Ectodermal cell (in vitro differentiated cells): ENCODE measurements around the gene CD86.

Experiments
- H3K27ac ChIP-seq: 2 replicates; pipeline ENCODE4 v1.7.0; 2013; ENCODE audit warnings: mild to moderate bottlenecking, low read depth, low read length; ENCODE audit not compliant: insufficient read depth, poor library complexity, severe bottlenecking
- H3K27me3 ChIP-seq: 2 replicates; pipeline ENCODE4 v1.7.0; 2013; ENCODE audit warnings: mild to moderate bottlenecking, low read length; ENCODE audit not compliant: insufficient read depth, control insufficient read depth, poor library complexity, severe bottlenecking
- H3K36me3 ChIP-seq: one replicate; pipeline ENCODE4 v1.7.0; 2013; ENCODE audit warnings: low read length; ENCODE audit not compliant: control insufficient read depth, insufficient read depth
- H3K4me1 ChIP-seq: one replicate; pipeline ENCODE4 v1.7.0; 2013; ENCODE audit warnings: low read length; ENCODE audit not compliant: control insufficient read depth, insufficient read depth
- H3K4me3 ChIP-seq: 2 replicates; pipeline ENCODE4 v1.7.0; 2013; ENCODE audit warnings: low read depth, low read length, control low read depth; ENCODE audit not compliant: insufficient read depth
- H3K9me3 ChIP-seq: 2 replicates; pipeline ENCODE4 v1.7.0; 2013; ENCODE audit warnings: mild to moderate bottlenecking, low read length, moderate library complexity; ENCODE audit not compliant: control insufficient read depth
- WGBS, 2 experiments: methylation state at CpG; one replicate each; pipeline ENCODE4 v1.1.7; 2013; ENCODE audit warnings: missing lambda C conversion rate in 2 of 2; 5-methylcytosine and 5-hydroxymethylcytosine counted together

CD86 gene

DNA sequence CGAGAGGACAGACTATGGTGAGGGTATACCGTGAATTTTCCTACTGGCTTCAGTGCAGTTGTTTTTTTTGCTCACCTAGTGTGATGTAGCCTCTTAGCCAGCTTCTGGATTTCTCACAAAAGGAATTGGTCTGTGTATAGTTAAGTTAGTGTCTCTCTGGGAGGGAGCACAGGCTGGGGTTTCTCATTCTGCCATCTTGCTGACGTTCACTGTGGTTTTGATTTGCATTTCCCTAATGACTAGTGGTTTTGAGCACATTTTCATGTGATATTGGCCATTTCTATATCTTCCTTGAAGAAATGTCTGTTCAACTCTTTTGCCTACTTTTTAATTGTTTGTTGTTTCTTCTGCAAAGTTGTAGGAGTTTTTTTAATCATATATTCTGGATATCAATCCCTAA is 2.2 kb upstream of the CD86 start:
- Histone ChIP-seq H3K27me3 (no peaks in the 10 kb centered on the region), H3K27ac (no peak overlapping the region), H3K4me3 (no peak overlapping the region), H3K9me3 (no peaks in the 10 kb centered on the region), H3K4me1 (no peaks in the 10 kb centered on the region), H3K36me3 (no peaks in the 10 kb centered on the region)
- WGBS, 2 experiments = 94 to 99% methylated on average over 3 of the region's 3 CpGs

DNA sequence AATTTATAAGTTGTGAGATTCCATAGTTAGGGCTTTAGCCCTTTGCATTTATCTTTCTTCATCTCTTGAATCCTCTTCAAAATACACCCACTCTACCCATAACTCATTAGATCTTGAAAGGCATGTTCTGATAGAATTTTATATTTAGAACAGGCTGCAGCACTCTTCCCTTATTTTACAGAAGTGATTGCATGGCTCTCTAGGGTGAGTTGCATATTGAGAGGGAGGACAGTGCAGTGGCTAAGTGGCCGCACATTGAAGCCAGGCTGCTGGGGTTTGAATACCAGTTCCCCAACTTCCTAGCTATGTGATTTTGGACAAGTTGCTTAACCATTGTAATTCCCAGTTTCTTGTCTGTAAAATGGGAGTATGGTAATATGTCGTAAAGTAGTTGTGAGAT is 2.5 kb downstream of the CD86 start:
- Histone ChIP-seq H3K27me3 (no peaks in the 10 kb centered on the region), H3K4me3 (no peak overlapping the region), H3K9me3 (no peaks in the 10 kb centered on the region), H3K36me3 (no peaks in the 10 kb centered on the region), H3K27ac (no peak overlapping the region), H3K4me1 (no peaks in the 10 kb centered on the region)
- 97 to 100% methylated on average over 2 of the region's 2 CpGs for WGBS, 2 experiments

DNA sequence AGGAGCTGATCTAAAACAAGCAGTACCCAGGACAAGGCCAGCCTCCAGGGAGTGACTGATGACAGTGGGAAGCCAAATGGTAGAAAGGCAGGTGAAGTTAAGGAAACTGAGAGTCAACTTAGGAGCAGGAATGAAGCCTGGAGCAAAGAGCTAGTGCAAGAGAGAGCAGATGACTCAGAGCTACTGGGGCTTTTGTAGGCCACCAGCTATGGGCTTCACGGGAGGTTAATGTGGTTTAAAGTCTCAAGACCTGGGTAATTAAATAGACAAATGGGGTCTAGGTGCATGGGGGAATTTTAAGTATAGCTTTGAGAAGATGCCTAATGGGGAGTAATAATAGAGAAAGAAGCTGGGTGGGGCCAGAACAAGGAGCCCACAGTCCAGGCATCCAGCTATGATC is 3.1 kb downstream of the CD86 start:
- WGBS, 2 experiments = 91 to 93% methylated on average over 1 of the region's 1 CpG
- H3K27ac ChIP-seq = no peak overlapping the region

DNA sequence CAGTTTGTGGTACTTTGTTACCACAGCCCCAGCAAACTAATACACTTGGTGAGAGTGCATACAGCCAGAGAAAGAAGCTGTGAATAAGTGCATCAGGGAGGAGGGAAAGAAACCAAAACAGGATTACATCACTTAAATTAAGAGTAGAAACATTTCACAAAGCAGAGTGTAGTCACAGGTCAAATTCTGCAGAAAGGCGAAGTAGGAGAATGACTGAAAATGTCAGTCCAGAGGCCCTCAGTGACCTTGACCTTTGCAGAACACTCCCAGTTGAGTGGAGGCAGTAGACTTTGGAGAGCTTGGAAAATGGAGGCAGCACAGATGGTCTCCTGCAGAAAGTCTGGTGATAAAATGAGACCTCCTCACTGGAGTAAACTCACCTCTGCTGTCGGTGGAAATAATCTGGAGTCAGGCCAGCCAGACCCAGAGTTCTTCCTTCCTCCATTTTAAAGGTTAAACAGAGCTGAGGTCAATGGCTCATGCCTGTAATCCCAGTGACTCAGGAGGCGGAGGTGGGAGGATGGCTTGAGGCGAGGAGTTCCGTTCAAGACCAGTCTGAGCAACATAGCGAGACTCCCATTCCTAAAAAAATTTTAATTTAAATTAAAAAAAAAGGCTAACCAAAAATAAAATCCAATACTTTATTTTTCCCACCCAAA is 5.0 kb downstream of the CD86 start:
- no peak overlapping the region for H3K27ac ChIP-seq
- WGBS, 2 experiments = 88 to 100% methylated on average over 2 to 5 of the region's 6 CpGs
- no peaks in the 10 kb centered on the region for H3K9me3 ChIP-seq

More for the DNA sequence above, 3.1 kb downstream of the CD86 start:
- H3K4me1 ChIP-seq = no peaks in the 10 kb centered on the region
- H3K27me3 ChIP-seq = no peaks in the 10 kb centered on the region
- no peaks in the 10 kb centered on the region for H3K36me3 ChIP-seq
- no peak overlapping the region for H3K4me3 ChIP-seq
- H3K9me3 ChIP-seq = no peaks in the 10 kb centered on the region

DNA sequence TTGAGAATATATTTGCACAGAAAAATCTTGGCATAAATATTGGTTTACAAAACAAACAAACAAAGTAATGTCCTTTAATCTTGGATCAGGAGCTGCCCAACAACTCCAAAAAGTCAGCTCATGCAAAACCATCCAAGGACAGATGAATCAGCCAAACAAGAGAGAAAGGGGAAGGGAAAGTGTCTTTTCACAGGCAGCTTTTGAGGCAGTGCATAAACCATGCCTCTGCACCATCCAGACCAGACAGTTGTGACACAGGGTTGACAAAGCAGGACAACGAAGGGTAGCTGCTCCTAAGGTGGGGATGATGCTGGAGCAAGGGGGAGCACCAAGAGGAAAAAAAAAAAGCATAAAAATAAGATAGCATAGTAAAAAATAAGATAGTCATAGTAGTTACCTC is 8.7 kb downstream of the CD86 start:
- no peak overlapping the region for H3K27ac ChIP-seq
- H3K4me3 ChIP-seq = no peak overlapping the region
- no peaks in the 10 kb centered on the region for H3K4me1 ChIP-seq
- no peaks in the 10 kb centered on the region for H3K36me3 ChIP-seq
- no peaks in the 10 kb centered on the region for H3K9me3 ChIP-seq
- WGBS, 2 experiments = 80 to 100% methylated on average over 1 of the region's 1 CpG
- no peaks in the 10 kb centered on the region for H3K27me3 ChIP-seq

More for the DNA sequence above, 5.0 kb downstream of the CD86 start:
- H3K4me1 ChIP-seq = no peaks in the 10 kb centered on the region
- no peaks in the 10 kb centered on the region for H3K27me3 ChIP-seq
- no peak overlapping the region for H3K4me3 ChIP-seq
- no peaks in the 10 kb centered on the region for H3K36me3 ChIP-seq

DNA sequence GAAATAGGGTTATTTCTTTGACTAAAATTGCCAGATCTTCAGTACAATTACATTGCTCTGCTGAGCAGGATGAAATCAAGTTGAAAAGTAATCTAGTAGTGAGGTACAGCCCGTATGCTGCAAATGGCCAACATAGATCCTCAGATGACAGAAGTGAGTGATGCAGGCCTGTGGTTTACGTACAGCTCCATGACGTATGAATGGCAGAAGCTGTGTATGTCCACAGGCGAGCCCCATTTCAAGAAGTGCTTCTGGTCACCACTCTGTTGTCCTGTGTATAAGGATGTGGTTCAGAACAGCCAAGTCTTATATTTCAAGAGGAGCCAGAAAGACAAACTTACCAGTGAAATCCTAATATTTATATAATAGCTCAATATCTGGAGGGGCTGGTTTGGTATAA is 9.2 kb downstream of the CD86 start:
- Histone ChIP-seq H3K36me3 (no peaks in the 10 kb centered on the region), H3K27me3 (no peaks in the 10 kb centered on the region), H3K27ac (no peak overlapping the region), H3K4me1 (no peaks in the 10 kb centered on the region), H3K4me3 (no peak overlapping the region), H3K9me3 (no peaks in the 10 kb centered on the region)
- 92 to 93% methylated on average over 4 of the region's 4 CpGs for WGBS, 2 experiments

DNA sequence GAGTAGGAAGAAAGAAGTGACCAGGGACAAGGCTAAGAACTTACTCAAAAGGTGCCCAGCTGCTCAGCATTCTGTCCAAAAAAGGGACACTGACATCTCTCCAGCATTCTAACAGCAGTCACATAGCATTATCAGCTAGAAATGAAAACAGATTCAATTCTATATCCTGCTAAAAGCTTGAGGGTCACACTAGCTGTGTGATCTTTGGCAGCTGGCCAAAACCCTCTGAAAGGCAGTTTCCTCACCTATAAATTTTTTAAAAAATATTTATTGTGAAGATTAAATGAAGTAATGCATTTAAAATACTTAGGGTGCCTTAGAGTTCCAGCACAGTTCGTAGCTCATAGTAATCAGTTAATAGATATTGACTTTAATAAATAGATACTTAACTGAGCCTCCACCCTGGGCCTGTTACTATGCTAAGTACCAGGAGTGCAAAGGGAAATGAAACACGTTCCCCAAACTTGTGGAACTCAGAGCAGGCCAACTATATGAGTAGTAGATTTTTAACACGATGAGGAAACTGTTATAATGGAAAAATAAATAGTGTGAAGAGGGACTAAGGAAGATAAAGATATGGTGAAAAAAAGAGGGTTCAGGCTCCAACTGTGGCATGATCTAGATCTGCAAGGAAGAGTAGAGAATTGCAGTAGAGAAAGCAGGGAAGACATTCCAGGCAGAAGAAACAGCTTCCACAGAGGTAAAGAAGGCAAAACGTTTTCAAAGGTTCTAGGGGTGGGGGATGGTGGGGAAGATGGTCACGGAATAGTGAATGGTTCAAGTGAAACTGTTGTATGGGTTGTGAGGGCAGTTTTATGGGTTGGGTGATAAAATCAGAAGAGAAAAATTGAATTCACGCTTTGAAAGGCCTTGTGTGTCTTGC is 11.4 kb downstream of the CD86 start:
- WGBS, 2 experiments = 69 to 70% methylated on average over 5 of the region's 6 CpGs
- Histone ChIP-seq H3K36me3 (no peaks in the 10 kb centered on the region), H3K9me3 (no peaks in the 10 kb centered on the region), H3K4me1 (no peaks in the 10 kb centered on the region), H3K27me3 (no peaks in the 10 kb centered on the region), H3K4me3 (no peak overlapping the region), H3K27ac (no peak overlapping the region)

DNA sequence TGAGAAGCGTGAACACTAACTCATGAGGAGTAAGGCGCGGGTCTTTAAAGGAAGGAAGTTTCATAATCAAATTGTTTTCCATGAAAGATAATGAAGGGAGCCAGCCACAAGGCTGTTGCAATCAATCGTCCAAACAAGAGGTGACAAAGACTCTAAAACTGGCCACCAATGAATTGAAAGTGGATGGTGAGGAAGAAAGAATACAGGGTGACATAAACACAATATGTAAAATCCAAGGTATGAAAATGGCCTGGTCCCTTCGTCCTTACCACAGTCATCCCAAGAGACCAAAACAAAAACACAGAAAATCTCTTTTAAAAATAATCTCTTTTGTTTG is 12.0 kb downstream of the CD86 start:
- no peak overlapping the region for H3K27ac ChIP-seq
- no peaks in the 10 kb centered on the region for H3K27me3 ChIP-seq
- H3K9me3 ChIP-seq = no peaks in the 10 kb centered on the region
- 84 to 86% methylated on average over 5 of the region's 5 CpGs for WGBS, 2 experiments
- H3K36me3 ChIP-seq = no peaks in the 10 kb centered on the region
- H3K4me1 ChIP-seq = no peaks in the 10 kb centered on the region
- H3K4me3 ChIP-seq = no peak overlapping the region

DNA sequence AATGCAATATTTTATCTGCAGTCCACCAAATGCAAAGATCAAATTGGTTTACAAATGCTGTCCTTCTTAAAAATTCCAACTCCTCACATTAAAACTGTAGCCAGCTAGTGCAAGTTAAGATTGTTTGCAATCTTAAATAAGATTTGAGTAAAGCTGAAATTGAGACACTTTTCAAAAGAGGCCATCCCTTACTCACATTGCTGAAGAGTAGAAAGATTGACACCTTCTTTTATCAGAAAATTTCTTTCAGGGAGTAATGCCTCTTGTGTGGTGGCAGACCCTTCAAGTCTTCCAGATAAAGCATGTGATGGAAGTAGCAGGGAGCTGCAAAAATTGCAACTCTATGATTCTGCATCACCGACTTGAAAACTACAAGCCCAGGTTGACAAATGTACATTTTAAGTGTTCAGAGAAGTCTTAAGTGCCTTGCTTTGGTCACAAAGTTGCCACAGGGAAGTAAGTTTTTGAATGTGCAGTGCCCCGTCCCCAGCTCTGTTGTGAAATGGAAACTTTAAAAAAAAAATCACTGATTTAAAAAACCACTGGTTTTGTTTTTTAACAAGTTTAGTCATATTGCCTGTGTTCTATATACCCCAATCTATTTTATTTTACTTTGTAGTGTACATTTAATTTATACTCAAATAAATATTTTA is 12.6 kb downstream of the CD86 start:
- H3K4me3 ChIP-seq = no peak overlapping the region
- no peaks in the 10 kb centered on the region for H3K9me3 ChIP-seq
- H3K4me1 ChIP-seq = no peaks in the 10 kb centered on the region
- H3K36me3 ChIP-seq = no peaks in the 10 kb centered on the region
- 96 to 100% methylated on average over 1 to 2 of the region's 2 CpGs for WGBS, 2 experiments
- no peak overlapping the region for H3K27ac ChIP-seq
- no peaks in the 10 kb centered on the region for H3K27me3 ChIP-seq

DNA sequence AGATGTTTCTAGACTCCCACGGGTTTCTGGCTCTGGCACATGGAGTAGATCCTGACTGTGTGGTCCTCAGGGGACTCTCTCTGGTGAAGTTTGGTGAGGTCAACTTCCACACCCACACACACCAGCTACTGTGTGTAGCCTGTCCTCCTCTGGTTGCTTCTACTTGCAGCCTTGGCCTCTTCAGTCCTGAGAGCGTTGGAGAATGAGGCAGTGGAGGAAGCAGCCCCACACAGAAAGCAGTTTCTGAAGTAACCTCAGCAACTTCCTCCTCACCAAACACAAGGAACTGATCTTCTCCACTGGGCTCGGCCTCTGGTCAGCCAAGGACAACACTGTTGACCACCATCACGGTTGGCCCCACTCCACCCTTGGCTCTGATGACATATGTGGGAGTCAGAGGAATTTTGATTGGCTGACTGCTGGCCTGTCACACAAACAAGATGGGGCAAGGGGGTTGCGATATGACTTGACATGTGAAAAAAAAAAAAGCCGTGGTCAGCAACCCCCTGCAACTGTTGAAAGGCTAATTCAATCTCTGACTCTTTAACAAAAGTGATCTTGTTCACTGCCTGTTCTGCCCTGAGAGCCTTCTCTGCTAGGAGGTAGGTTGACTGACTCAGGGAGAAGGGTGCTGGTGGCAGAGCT is 19.6 kb downstream of the CD86 start:
- 88 to 93% methylated on average over 6 of the region's 6 CpGs for WGBS, 2 experiments
- Histone ChIP-seq H3K9me3 (no peaks in the 10 kb centered on the region), H3K27ac (no peak overlapping the region), H3K4me1 (no peaks in the 10 kb centered on the region), H3K36me3 (no peaks in the 10 kb centered on the region), H3K27me3 (no peaks in the 10 kb centered on the region), H3K4me3 (no peak overlapping the region)
